GM10266 (cell line): ENCODE results near the gene ST3GAL3.
"Not testable (repeated sequence)": the region's sequence is repeated elsewhere in the genome, so short reads cannot be mapped to it uniquely, and the experiment has no call there.

Source experiments
- DNase-seq: peaks from one replicate; pipeline ENCODE4 v3.0.0; 2012; ENCODE audit errors: extremely low spot score
- TF ChIP-seq, protein P1 (sequence below): IDR thresholded peaks from 2 replicates; pipeline ENCODE4 v1.5.1; 2012; ENCODE audit warnings: mild to moderate bottlenecking, low read depth; ENCODE audit not compliant: control insufficient read depth, insufficient read depth; ENCODE audit errors: missing control alignments

The ST3GAL3 gene

DNA sequence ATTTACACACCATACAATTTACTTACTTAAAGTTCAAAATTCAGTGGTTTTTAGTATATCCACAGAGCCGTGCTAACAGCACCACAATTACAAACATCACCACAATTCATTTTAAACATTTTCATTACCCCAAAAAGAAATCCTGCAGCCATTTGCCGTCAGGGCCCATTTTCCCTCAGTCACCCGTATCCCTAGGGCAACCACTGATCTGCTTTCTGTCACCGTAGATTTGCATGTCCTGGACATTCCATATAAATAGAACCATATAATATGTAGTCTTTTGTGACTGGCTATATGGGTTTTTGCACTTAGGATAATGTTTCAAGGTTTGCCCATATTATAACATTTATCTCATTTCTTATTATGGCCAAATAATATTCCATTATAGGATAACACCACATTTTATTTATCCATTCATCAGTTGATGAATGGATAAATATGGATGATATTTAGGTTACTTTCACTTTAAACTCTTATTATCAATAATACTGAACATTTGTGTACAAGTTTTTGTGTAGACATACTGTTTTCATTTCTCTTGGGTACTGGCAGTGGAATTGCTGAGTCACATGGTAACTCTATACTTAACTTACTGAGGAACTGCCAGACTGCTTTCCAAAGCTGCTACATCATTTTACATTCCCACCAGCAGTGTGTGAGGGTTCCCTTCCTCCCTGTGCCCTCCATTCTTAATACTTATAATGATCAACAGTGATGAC lies 68.9 kb downstream of the ST3GAL3 start:
- TF ChIP-seq, protein P1, sequence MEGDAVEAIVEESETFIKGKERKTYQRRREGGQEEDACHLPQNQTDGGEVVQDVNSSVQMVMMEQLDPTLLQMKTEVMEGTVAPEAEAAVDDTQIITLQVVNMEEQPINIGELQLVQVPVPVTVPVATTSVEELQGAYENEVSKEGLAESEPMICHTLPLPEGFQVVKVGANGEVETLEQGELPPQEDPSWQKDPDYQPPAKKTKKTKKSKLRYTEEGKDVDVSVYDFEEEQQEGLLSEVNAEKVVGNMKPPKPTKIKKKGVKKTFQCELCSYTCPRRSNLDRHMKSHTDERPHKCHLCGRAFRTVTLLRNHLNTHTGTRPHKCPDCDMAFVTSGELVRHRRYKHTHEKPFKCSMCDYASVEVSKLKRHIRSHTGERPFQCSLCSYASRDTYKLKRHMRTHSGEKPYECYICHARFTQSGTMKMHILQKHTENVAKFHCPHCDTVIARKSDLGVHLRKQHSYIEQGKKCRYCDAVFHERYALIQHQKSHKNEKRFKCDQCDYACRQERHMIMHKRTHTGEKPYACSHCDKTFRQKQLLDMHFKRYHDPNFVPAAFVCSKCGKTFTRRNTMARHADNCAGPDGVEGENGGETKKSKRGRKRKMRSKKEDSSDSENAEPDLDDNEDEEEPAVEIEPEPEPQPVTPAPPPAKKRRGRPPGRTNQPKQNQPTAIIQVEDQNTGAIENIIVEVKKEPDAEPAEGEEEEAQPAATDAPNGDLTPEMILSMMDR = no peak
- DNase-seq = no peak

DNA sequence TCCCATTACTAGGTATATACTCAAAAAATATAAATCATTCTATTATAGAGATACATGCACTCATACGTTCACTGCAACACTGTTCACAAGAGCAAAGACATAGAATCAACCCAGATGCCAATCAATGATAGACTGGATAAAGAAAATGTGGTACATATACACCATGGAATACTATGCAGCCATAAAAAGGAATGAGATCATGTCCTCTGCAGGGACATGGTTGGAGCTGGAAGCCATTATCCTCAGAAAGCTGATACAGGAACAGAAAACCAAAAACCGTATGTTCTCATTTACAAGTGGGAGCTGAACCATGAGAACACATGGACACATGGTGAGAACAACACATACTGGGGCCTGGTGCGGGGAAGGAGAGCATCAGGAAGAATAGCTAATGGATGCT lies 70.6 kb downstream of the ST3GAL3 start:
- DNase-seq = not testable (repeated sequence)

DNA sequence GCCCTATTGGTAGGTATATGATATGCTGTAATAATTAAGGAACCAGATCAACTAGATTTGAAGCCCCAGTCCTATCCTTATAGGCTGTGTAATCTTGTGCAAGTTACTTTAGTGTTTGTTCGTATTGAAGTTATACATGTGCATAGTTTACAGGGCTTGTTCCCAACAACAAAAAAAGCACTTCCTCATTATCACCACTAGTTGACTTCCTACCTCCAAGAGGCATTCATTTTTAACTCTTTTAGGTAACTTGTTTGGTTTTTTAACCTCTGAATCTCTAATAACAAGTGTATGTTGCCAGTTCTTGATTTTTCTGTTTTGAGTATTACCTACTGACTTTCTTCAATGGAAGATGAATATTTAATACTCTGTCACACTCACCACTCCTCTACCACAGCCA lies 71.9 kb downstream of the ST3GAL3 start:
- no peak for DNase-seq
- TF ChIP-seq, protein P1 = no peak

DNA sequence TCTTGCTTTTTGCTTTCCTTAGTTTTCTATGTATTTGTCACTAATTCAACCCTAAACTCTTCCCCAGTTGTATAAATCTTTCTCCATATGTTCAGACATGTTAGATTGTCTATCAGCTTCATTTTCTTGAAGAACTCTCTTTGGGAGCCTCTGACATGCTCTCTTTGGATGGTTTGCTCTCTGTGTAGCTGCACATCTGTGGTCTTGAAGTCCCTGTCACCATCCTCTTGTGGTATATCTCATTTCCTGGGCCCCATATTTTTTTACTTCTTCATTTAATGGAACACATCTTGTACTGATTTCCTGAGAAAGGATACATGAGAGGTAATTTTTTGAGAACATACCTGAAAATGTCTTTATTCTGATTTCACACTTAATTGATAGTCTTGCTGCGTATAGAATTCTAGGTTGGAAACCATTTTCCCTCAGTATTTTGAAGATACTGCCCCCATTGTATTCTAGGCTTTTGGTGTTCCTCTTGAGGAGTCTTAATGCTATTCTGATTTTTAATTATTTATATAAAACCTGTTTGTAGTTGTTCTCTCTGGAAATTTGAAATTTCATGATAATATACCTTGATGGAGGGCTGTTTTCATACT lies 72.6 kb downstream of the ST3GAL3 start:
- TF ChIP-seq, protein P1 = no peak
- DNase-seq = no peak

DNA sequence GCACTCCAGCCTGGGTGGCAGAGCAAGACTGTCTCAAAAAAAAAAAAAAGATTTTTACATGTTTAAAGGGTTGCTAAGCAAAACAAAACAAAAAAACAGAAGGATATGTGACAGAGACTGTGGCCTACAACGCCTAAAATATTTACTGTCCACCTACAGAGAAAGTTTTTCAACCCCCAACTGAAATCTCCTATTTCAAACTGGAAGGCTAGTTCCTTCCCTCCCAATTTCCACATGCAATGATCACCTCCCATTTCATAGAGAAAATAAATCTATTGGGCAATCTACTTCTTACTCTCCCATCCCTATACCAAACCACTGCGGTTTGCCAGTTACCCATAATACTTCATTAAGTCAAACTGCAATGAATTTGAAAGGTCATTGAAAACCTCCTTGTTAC lies 74.2 kb downstream of the ST3GAL3 start:
- TF ChIP-seq, protein P1 = no peak
- DNase-seq = no peak

DNA sequence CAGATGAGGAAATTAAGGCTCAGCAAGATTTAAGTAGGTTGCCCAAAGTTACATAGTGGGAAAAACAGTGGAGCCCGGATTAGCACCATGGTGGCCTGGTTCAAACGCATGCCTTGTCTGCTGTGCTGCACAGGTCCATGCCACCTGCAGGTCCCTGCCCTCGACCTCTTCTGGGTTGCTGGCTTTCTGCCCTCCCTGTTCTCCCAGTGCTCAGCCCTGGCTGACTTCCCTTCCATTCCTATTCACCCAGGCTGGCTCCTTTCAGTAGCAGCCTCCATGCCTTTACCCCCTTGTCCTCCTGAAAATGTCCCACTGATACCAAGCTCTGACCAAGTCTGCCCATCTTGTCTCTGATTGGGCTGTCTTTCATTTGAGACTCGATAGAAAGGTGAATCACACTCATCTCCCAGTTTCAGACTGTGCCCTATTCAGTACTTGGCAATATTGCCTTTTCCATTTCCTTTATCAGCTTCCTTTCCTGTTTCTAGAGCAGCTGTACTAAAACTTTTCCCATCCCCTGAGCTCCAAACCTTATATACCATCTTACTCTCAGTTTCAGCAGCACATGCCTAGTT lies 75.8 kb downstream of the ST3GAL3 start:
- DNase-seq = no peak
- TF ChIP-seq, protein P1 = no peak

DNA sequence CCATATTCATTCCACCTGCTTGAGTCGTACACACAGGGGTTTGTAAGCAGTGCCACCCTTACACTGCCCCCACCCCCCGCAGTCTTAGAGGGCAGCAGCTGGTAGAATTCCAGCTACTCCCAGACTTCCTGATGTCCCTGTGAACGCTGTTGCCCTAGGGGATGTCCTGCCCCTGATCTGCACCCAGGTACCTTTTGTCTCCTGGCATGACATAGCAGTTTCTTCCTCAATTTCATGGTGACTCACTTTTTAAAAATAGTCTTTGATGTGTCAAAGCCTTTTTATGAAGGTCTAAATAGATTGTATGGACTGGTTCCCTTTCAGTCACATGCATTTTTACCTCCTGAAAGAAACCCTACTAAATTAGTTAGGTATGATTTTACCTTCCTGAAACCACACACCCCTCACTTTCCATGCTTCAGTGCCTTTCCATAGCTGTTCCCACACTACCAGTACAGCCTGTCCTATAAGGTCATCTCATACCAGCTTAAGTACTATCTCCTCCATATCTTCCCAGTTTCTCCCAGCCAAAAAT lies 76.4 kb downstream of the ST3GAL3 start:
- TF ChIP-seq, protein P1 = no peak
- DNase-seq = no peak
